LNCAP (cell line): ENCODE data around the gene PTPRG.

Experiments used
- CTCF ChIP-seq: fragments of 450-650 bp; IDR thresholded peaks from 2 replicates; pipeline ENCODE4 v1.5.1; 2017; ENCODE audit warnings: mild to moderate bottlenecking

Gene PTPRG

DNA sequence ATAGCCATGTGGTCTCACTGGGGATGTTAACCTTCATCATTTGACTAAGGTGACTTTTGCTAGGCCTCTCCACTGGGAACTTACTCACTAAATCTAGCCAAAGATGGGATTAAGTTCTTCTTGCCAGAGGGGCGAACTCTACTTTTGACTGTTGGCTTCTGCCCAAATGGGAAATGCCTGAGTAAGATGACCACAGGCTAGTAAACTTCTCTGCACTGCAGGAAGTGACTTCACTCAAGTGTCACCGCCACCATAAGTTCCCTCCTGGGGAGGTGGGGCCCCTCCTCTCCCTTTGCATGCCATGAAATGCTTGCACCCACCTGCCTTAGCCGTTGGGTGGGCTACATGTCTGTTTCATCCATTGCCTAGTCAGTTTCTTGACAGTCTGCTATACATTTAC is 423.6 kb downstream of the PTPRG start:
- no peak for TF ChIP-seq CTCF

GRCh38 chr3:61986473-61986872 is 425.1 kb downstream of the PTPRG start:
- TF ChIP-seq CTCF: no peak

DNA sequence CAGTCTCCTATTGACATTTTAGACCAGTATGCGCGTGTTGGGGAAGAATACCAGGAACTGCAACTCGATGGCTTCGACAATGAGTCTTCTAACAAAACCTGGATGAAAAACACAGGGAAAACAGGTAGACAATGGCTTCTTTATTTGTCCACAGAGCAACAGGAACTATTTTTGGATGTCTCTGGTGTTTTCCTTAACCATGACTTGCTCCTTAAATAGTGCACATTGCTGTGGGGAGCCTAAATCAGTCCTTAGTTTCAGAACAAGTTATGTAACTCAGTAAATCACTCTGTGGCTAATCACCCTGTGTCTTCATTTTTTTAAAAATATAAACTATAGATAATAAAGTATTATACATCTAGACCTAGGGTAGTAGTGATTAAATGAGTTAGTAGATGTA is 428.3 kb downstream of the PTPRG start:
- no peak for TF ChIP-seq CTCF

- no peak for TF ChIP-seq CTCF
These were observed 429.1 kb downstream of the PTPRG start for GRCh38 chr3:61990327-61991027.

- no peak for TF ChIP-seq CTCF
These were observed 430.3 kb downstream of the PTPRG start for GRCh38 chr3:61991706-61992105.

GRCh38 chr3:61996366-61996765 is 435.0 kb downstream of the PTPRG start:
- no peak for TF ChIP-seq CTCF

DNA sequence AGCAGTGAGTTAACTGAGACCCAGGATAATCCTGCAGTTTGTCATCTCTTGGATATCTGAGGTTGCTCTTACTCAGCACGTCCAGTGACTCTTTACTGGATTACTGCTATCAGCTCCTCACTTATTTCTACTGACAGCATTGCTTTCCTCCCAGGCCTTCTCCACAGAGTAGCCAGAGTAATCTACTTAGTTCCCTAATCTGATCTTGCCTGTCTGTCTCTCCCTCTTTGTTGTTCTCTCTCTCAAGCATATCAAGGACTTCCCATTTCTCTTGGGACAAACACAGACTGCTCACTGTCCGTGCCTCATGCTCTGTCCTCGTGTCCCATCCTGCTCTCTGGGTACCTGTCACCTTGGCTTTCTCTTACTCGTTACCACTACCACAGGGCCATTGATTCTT is 435.7 kb downstream of the PTPRG start:
- TF ChIP-seq CTCF: no peak

GRCh38 chr3:62003835-62004234 is 442.5 kb downstream of the PTPRG start:
- no peak for TF ChIP-seq CTCF
